Stimulated activated CD8-positive, alpha-beta memory T cell treated with anti-CD3 and anti-CD28 coated beads, Interleukin-7, amount 100 ng/mL, for 1 hour (primary cell): ENCODE data around the gene STOX1.
"Not testable (repeated sequence)": the region's sequence is repeated elsewhere in the genome, so short reads cannot be mapped to it uniquely, and the experiment has no call there.

Source experiments
- DNase-seq, 2 donors: peaks; one replicate each; pipeline ENCODE4 v3.0.0-alpha.2; 2020; ENCODE audit warnings: low read depth in 2 of 2

Gene STOX1

GRCh38 chr10:68878496-68878895 is 51.2 kb downstream of the STOX1 start:
- DNase-seq, result no peak

- DNase-seq, result no peak
Measured at GRCh38 chr10:68879628-68880027, 52.3 kb downstream of the STOX1 start.

DNA sequence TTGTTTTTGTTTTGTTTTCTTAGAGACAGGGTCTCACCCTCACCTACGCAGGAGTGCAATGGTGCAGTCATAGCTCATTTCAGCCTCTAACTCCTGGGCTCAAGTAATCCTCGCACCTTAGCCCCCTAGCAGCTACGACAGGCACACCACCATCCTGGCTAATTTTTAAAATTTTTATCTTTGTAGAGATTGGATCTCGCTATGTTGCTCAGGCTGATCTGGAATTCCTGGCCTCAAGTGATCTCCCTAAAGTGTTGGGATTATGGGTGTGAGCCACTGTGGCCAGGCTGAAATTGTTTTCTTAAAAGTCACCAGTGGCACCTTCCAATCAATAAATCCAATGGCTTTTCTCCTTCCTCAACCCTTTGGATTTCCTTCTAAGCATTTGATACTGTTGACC is 52.9 kb downstream of the STOX1 start:
- no peak for DNase-seq

DNA sequence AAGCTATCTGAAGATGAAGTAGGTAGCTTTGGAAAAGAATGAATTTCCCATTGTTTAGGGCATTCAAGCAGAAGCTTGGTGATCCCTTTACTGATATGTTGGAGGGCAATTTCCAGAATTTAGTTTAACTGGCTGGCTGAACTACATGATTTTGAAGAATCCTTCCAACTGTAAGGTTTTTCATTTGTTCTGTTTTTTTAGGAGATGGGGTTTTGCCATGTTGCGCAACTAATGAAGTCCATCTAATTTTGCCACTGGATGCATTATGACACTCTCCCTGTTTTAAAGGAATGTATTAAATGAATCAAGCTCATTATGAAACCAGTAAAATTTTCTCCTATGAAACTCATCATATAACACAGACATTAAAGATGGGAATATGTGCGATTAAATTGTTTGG is 67.7 kb downstream of the STOX1 start:
- no peak for DNase-seq

GRCh38 chr10:68897336-68897741 is 70.0 kb downstream of the STOX1 start:
- no peak for DNase-seq

DNA sequence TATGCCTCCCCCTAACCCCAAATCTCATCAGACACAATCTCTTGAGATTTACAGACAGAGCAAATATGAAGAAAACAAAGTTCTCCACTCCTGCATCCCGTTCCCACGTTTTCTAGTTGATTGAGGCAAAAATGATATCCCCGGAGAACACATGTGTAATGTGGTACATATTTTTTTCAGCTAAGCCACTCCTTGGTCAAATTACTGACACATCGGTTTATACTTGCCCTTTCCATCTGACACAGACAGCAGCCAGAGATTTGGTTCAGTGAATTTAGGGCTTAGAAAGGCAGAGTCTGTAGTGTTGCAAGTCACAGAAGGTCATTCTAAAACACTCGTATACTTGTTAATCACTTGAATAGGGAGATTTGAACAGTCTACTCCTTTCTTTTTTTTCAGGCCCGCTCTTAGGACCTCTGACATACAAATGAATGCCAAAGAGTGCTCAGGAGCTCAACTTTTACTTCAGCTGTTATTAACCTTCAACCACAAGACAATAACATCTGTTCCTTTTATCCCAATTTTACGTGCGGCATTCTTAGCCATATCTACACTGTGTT is 71.9 kb downstream of the STOX1 start:
- DNase-seq, result no peak

DNA sequence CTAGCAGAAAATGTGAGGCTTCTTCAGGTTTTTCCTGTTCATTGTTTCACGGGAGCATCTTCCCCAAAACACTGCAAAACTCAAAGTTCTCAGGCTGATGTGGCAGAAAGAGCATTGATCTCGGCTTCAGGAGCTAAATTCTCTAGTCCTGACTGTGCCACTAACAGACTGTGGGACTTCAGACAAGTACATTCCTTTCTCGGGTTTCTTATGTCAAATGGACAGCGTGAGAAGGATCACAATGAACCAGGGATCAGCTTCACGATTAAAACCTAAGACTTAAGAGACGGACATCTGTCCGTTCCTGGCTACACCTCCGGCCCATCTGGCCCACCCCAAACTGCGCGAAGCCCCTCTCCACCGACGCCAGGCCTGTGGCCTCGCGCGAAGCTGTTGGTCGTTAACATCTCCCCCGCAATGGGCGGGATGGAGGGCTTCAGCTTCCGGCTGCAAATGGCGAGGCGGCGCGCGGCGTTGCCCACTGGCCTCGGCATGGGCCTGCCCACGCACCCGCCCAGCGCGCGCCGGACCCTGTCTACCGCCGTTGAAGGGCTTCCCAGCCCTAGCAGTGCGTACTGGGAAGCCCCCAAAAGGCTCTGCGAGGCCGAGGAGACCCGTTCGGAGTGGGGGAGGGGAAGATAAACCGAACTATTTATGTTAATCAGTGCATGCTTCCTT is 73.2 kb downstream of the STOX1 start:
- no peak for DNase-seq

GRCh38 chr10:68901105-68901927 is 74.0 kb downstream of the STOX1 start, which contains the start of gene DDX50:
Gene DDX50 (plus strand): TSS chr10:68901315. CDS start chr10:68901385, 70 bp downstream.
- peak; percentile 90 to 92 for DNase-seq

DNA sequence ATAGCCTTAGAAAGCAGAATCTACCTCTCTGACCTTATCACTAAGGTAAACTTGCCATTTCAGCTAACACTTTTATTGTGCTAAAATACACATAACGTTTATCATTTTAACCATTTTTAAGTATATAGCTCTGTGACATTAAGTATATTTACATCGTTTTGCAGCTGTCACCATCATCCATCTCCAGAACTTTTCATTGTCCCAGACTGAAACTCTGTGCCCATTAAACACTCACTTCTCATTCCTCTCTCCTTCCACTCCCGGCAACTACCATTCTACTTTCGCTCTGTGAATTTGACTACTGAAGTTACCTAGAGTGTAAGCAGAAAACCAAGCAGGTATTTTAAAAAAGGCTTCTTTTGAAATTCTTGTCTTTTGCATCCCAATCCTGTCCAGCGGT is 75.1 kb downstream of the STOX1 start:
- DNase-seq, result no peak

GRCh38 chr10:68924593-68924992 is 97.3 kb downstream of the STOX1 start:
- DNase-seq, result no peak

GRCh38 chr10:68925489-68925888 is 98.2 kb downstream of the STOX1 start:
- no peak for DNase-seq

DNA sequence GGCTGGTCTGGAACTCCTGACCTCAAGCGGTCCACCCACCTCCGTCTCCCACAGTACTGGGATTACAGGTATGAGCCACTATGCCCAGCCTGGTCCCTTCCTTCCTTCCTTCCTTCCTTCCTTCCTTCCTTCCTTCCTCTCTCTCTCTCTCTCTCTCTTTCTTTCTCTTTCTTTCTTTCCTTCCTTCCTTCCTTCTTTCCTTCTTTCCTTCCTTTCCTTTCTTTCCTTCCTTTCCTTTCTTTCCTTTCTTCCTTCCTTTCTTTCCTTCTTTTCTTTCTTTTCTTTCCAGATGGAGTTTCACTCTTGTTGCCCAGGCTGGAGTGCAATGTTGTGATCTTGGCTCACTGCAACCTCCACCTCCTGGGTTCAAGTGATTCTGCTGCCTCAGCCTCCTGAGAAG is 101.8 kb downstream of the STOX1 start:
- not testable (repeated sequence) for DNase-seq

GRCh38 chr10:68929888-68930287 is 102.6 kb downstream of the STOX1 start:
- not testable (repeated sequence) for DNase-seq

- DNase-seq, result not testable (repeated sequence)
Measured at GRCh38 chr10:68932860-68933259, 105.5 kb downstream of the STOX1 start.

DNA sequence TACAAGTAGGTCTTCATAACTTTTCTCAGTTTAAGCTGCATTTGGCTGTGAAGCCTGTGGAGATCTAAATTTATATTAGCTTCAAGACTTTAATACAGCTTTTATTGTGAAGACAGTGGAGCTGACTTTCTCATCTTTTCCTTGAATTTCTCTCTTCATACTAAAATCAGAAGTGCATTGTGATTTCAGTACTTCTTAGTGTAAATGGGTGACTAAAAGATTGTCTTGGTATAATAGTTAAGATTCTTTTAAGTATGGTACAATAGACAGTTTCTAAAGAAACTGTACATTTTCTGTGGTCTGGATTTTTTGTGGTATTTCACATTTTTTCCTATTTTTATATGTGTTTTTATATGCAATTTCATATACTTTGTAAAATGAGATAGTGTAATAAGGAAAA is 107.7 kb downstream of the STOX1 start:
- DNase-seq, result no peak

DNA sequence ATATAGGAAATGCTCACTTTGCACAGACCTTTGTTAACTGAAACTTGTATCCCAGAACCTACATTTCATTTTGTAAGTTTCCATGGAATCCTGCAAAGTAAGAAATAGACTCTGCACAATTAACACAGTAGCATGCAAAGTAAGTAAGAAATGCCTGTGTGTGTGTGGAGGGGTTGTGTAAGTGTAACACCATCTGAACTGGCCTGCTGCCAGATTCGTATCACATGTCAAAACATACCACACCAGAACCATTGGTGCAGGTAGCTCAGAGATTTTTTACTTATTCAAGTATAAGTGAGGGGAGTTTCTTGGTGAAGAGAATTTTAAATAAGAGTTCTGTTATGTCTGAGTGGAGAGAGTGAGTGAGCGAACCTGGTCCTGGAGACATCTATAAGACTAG is 110.8 kb downstream of the STOX1 start:
- no peak for DNase-seq

- no peak for DNase-seq
Measured at GRCh38 chr10:68938884-68939283, 111.6 kb downstream of the STOX1 start.

- not testable (repeated sequence) for DNase-seq
Measured at GRCh38 chr10:68940917-68941316, 113.6 kb downstream of the STOX1 start.
